GM19467 (cell line): ENCODE measurements around the gene MOB3C.

ENCODE experiments used
- ATAC-seq: cut with Tn5 transposase; IDR thresholded peaks from one replicate; pipeline ENCODE4 v1.9.1; 2021; ENCODE audit warnings: mild to moderate bottlenecking, moderate library complexity; ENCODE audit not compliant: unreplicated experiment

MOB3C gene

DNA sequence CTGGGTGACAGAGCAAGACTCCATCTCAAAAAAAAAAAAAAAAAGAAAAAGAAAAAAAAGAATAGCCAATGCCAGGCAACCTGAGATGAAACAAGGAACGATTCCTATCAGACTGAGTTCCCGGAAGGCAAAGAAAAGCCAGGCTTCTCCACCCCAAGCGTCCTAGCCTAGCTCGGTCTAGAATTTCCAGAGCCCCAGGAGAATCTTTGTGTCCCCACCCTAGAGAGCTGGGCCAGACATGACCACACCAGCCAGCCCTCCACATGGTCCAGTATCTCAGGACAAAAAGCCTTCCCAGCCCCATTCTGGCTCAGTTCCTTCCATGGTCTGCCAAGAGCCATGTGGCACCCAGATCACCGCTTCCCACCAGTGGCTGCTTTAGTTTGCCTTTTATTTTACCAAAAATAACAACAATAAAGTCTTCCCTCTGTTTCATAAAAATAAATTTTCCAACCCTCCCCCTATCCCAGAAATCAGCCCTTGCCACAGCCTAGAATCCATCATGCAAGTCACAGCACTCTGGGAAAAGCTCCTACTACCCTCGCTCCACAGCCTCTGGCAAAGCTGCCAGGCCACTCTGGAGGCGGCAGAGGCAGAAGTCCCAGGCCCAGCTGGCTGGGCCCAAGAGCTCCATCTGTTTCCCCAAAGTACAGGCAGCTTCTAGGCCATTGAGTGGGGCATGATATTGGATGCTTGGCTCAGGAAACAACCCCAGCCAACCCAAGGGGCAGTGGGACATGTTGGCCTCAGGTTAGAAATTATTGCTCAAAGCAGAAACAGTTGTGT lies 9.1 kb downstream of the MOB3C start:
- ATAC-seq, result no peak

DNA sequence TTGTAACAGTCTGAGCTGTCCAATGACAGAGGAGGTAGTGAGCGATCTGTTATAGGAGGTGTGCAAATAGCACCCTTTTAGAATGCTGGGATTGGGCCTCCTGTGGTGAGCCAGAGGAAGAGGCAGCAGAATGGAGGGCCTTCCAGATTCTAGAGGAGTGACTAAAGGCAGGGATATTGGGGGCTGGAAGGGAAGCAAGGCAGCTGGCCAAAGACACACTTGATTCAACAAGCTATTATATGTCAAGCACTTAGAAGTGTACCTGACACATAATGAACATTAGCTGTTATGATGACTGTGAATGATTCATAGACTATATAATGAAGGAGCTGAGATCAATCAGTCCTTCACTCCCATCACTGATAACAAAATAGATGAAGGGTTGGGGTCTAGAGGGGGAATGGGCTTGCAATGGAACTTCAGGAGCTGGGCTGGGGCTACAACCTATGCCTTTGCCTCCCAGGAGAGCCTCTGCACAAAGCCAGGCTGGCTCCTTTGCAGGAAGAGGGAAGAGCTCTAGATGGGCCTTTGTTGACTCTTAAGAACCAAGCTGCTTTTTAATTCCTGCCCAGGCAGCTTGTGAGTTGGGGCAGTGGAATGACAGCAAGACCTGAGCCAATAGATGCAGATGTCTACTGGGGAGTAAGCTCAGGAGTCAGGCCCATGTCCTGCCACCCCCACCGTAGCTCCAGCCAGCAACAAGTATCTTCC lies 10.2 kb downstream of the MOB3C start:
- ATAC-seq, result no peak

DNA sequence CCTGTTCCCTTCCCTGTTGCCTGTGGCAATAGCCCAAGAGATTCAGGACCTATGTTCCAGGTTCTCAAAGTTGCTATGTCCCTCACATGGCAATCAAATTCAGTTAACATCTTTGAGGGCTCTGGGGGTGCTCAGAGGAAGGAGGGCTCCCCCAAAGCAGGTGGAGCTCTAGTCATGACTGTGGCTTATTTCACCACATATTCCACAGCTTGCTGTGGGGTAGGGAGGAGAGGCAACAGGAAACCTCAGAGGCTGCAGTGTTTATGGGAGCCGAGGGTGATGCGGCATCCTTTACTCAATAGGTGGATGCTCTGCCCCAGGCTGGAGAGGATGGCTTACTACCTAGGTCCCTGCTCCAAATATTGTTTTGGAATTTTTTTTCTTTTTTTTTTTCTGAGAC lies 11.4 kb downstream of the MOB3C start:
- no peak for ATAC-seq

DNA sequence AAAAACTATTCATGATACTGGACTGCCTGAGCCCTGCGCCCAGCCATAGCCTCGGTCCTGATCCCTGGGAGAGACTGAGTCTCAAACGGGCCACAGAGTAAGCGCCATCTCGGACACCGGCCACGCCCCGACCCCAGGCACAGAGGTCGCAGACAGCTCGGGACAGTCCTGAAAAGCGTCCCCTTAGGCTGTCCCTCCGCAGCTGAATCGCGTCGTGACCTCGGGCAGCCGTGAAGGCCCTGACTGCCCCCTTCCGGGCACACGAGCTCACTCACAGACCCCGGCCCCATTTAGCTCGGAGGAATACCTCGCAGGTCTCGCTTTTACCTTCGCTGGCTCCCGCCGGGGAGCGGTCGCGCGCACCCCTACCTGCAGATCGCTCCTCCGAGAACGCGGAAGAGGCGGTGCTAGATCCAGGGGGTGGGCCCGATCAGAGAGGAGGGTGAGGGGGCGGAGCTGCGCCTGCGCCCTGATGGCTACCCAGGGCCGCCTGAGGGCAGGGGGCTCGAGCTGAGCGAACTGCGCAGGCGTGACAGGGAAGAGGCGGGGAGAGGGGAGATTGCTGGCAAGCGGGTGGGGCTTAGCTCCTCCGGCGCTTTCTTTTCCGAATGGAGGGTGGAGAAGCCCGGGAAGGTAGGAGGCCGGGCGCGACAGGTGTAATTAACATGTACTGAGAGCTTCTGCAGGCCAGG lies 12.6 kb downstream of the MOB3C start, which contains the start of gene MKNK1:
Gene MKNK1, minus strand, starts transcription at position 411 of the 692 bp plus-strand sequence. CDS start 20,941 bp downstream, outside the sequence.
- ATAC-seq, result peak; percentile 95

DNA sequence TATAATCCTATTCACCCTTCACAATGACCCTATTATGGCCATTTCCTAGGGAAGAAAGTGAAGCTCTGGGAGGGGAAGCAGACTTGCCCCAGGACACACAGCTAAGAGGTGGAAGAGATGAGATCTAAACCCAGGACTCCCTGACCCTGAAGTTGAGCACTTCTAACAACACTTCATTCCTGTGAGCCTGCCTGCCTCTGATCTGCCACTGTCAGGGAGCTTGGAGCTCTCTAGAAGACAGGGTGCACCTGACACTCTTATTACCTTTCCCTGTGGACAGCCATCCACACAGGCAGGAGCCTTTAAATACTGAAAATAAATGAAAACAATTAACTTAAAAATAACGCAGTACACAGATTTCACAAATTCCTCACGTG lies 13.1 kb downstream of the MOB3C start:
- ATAC-seq, result no peak

DNA sequence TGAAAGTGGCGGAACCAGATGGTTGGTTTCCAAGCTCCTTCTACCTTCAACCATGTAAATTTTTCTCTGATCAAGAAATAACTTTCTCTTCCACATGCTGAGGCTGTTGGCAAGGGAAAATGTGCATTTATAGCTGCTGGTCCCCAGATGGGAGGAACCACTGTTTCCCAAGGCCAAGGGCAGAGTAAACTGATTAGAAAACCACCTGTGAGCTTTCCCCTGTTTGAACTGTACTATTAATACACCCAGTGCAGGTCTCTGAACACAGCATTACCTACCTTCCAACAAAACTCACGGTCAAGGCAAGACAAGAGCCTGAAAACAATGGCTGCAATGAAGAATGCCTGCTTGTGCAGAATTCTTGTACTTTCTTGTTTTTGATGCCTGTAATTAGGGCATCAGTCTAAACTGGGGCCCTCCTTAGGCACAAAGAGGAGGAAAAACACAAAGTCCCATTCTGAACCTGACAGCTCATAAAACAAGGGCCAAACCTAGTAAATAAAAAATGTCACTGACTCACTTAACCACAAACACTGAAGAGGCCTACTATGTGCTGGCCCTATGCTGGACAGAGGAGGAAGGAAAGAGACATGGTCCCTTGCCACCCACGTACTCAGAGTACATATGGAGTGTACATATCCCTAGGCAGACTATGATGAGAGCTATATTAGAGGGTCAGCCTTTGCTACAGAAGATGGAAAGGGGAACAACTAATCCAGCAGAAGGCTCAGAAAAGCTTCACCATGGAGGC lies 15.2 kb downstream of the MOB3C start:
- no peak for ATAC-seq

DNA sequence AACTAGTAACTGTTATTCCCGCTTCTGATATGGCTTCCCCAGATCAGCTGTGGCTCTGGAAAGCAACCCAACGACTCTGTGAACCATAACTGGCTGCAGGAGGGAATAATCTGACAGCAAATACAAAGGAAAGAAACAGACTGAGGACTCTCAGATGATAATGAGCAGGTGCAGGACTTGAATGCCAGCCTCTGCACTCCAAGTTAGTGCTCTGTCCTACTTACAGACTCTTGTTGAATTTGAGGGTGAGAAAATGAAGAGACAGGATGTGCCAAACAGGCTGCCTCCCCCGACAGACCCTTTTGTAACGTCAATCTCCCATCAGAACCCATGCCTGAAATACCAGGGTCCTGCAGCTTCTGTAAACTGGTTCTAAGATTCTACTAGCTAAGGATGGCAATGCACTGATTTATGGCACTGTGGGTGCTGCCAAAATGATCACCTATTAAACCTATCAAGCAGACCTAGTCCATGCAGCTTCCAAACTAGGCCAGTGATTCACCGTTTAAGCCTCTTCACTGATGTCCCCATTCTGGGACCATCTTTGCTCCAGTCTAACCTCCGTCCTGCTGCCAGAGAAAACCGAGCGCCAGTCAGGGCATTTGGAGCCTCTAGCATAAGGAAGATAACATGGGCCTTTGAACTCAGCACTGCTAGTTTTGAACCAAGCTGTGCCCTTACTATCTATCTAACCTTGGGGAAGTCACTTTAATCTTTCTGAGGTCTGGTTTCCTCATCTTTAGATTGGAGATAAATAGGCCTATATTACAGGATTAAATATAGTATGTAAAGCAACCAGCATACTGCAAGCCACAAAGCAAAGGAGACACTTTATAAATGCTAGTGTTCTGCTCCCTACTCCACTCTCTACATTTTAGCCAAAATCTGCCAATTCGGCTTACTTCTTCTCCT lies 17.3 kb downstream of the MOB3C start:
- ATAC-seq, result no peak

DNA sequence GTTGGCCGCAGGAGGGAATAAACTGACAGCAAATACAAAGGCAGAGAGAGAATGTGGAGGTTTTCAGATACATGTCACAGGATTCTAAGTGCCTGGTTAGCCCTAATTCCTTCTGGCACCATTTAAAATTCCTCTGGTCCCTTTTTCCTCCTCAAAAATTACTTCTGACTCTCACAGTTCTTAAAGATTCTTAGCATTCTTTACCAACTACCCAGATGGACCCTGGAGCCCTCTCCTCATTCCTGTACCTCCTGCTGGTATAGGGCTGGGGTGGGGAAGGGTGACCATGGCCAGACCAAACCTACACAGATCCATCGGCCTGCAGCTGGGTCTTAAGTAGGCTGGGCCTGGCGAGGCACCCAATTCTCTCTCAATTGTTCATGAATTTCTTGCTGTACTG lies 19.8 kb downstream of the MOB3C start:
- ATAC-seq, result no peak

DNA sequence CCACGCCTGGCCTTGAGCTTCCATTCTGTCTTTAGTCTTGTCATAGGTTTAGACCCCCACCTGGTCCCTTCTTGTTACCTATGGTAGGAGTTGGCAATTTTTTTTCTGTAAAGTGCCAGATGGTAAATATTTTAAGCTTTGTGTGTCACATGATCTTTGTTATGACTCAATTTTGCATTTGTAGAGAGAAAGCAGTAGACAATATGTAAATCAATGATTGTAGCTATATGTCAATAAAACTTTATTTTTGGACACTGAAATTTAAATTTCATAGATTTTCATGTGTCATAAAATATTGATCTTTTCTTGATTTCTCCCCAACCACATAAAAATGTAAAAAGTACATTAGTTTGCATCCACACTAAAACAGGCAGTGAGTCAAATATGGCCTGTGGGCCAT lies 20.6 kb downstream of the MOB3C start:
- no peak for ATAC-seq

DNA sequence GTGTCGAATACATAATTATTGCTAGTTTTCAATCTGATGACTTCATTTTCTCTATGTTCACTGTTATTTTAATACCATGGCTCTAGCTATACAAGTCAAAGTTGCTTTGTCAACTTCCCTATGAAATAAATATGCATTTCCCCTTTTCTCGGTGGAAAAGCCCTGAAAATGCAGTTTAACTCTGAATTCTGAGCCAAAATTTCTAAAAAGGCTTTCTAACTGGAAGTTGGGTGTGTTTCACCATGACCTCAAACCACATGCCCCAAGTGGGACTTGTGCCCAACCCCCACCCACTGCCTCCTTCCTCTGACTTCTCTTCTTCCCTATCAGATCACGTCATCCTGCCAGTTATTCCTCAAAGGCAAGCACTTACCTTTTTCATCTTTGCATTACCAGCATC lies 21.5 kb downstream of the MOB3C start:
- no peak for ATAC-seq

DNA sequence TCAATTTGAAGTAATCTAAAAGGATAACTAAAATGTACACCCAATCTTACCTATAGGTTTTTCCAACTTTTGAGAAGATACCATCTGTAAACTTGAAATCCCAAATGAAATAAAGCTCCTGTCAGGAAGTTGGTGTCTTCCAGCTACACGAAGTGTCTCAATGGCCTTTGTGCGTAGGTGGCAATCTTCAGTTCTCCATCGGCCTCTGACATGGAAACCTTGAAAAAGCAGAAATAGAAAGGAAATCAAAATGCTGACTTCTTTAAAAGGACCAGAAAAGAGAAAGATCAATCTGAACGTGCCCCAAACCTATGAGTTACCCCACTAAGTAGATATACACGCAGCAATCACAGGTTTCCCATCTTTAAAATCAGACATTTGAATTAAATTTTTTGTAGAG lies 22.5 kb downstream of the MOB3C start:
- ATAC-seq, result no peak

DNA sequence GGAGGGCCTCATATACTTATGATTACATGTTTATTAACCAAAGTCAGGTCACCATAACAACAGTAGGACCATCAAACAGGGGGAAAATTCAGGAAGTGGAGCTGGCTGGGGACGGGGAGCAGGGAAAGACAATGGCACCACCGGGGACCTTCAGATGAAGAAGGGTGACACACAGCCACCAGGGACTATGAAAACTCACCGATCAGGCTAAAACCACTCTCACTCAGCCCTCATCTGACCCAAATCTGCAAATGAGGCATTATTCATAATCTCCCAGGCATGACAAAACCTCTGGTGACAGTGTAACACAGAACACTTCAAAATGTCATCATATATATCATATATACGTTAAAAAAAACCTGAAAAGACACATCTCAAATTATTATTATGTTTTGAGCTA lies 23.8 kb downstream of the MOB3C start:
- no peak for ATAC-seq

DNA sequence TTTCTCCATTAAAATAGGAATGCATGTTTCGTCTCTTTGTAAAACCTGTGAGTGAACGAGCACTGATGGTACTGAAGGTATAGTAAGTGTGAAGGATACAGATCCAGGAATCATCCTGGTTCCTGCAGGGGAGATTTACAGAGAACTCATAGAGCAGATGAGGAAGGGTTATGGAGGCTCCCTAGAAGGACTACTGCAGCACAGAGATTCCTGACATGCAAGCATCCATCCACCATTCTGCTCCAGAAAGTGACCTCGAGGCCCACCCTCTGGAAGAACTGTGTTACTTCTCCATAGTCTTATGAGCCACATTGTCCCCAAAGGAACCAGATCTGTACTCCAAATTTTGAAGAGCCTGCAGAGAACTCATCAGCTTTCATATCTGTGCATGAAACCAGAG lies 27.1 kb downstream of the MOB3C start:
- ATAC-seq, result no peak

DNA sequence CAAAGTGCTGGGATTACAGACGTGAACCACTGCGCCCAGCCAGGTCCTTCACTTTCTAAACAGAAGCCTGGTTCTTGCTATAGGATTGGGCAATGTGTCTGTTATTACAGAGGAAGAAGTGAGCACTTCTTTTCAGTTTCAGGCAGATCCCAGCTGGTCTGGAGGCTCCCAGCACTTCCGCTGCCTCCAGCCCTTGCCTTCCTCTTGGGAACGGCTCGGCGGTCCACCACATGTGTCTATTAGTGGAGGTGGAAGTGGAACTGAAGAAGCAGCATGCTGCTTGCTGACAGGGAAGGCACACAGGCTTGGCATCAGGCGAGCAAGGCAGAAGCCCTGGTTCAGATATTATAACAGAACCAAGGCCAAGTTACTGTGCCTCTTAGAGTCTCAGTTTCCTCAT lies 29.5 kb downstream of the MOB3C start:
- ATAC-seq, result no peak

DNA sequence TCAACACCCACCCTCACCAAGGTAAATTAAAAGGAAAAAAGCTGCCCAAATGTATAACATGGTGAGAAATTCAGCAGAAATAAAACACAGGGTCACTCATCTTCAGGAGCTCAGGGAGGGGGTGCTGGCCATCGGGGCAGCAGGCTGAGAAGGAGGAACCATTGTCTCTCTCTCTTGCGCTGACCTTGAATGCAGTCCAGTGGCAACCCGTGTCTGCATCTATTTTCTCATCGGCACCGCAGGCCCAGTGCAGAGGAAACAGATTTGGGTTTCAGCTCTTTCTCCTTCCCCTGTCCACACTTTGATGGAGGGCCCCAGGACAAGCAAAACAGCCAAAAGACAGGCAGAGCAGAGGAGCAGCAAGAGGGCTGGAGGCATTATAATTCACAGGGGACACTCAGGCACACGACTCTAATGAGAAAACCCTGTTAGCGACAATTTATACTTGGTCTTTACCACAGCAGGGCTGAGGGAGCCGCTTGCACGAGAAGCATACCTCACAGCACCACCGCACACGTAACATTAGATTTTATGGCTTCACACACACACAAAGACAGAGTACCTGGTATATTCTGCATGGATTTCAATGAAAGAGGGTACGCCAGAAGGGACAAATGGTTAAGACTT lies 31.2 kb downstream of the MOB3C start:
- no peak for ATAC-seq

DNA sequence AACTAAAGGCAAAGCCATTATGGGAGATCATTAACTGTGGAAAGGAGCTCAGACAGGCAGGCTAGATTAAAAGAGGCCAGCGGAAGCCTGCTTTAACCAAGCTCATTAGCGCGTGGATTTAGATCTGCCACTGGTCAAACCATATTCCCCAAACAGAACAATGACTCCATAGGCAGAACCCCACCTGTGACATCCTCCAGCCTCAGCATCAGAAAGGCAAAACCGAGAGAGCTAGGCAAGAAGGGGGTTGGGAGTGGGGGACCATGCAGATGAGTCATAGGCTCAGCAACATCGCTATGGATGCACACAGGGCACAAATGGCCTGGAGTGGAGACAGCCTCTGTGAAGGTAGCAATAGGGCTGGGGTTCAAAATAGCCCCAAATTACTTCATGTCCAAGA lies 33.1 kb downstream of the MOB3C start:
- no peak for ATAC-seq

DNA sequence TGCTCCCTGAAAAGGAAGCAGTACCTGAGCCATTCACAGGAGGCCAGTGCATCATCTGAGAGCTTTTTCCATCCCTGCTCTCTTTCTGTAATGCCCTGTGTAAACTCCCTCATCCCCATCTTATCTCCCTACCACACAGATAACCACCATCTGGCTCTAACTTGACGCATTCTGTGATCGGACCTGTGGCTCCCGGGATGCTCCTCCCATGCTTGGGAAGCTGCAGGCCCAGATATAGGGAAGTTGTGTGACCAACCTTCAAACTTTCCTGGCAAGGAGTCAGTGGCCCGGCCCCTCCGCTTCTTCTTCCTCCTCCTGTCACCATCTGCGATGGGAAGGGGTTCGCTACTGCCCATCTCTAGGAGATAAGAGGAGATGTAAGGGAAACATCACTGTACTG lies 33.6 kb downstream of the MOB3C start:
- ATAC-seq, result no peak

DNA sequence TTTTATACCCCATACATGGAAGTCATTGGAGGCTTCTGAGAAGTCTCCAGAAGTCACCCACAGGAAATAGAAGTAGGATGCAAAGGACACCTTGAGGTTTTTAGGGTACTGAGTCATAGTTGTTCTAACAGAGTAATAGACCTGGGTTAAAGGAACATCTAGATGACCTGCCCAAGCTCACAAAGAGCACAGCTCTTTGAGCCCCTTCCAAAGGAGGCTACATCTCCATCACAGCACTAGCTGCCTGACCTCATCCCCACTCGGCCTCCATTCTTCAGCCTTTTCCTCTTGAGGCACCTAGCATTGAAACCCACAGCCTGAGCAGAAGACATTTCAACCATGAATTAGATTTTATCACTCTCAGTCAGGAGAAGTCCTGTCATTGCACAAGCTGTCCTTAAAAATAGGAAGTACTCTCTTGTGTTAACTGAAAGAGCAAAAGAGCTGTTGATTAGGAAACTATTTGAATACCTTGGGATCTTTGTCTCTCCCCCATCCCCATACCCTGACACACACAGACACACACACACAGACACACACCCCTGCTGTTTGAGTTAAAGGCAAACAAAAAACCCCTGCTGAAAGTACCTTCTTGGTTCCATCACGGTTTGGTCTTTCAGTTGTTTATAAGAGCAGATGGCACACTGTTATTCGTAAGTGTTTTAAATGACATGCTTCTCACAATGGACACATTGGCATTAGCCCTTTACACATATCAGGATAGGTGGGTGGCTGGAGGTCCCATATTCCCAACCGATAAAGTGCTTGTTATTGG lies 34.7 kb downstream of the MOB3C start:
- ATAC-seq, result no peak
